ENCODE results near the gene AKAP1.

AKAP1 gene

GRCh38 chr17:57068707-57069106 is 16.3 kb upstream of the AKAP1 start:
- no peak for DNase-seq (ENCODE audit: insufficient read length, low spot score)
- TF ChIP-seq POLR2AphosphoS5 (IDR thresholded peaks at IDR 0.05; ENCODE audit: low read depth, low read length), result no peak
- no peak for FAIRE-seq

GRCh38 chr17:57071991-57072944 is 12.8 kb upstream of the AKAP1 start:
- no peak for DNase-seq (ENCODE audit: insufficient read length, low spot score)
- FAIRE-seq, result no peak
- TF ChIP-seq PAX5 (IDR thresholded peaks at IDR 0.05; ENCODE audit: insufficient read depth, low read length, severe bottlenecking), result no peak
- TF ChIP-seq TAF1 (IDR thresholded peaks at IDR 0.05; ENCODE audit: low read depth, low read length), result no peak
- no peak for TF ChIP-seq SPI1 (IDR thresholded peaks at IDR 0.05; ENCODE audit: low read depth, low read length)
- no peak for TF ChIP-seq POLR2AphosphoS5 (IDR thresholded peaks at IDR 0.05; ENCODE audit: low read depth, low read length)
- TF ChIP-seq POLR2A (IDR thresholded peaks at IDR 0.05; ENCODE audit: low read depth, low read length), result no peak
- no peak for TF ChIP-seq POU2F2 (IDR thresholded peaks at IDR 0.05; ENCODE audit: low read depth, low read length)

GRCh38 chr17:57073626-57074025 is 11.4 kb upstream of the AKAP1 start:
- TF ChIP-seq POLR2A (IDR thresholded peaks at IDR 0.05; ENCODE audit: low read depth, low read length) (no peak), POLR2AphosphoS5 (IDR thresholded peaks at IDR 0.05; ENCODE audit: low read depth, low read length) (no peak), TAF1 (IDR thresholded peaks at IDR 0.05; ENCODE audit: low read depth, low read length) (no peak), SPI1 (IDR thresholded peaks at IDR 0.05; ENCODE audit: low read depth, low read length) (no peak), POU2F2 (IDR thresholded peaks at IDR 0.05; ENCODE audit: low read depth, low read length) (no peak), PAX5 (IDR thresholded peaks at IDR 0.05; ENCODE audit: insufficient read depth, low read length, severe bottlenecking) (no peak)
- DNase-seq (ENCODE audit: insufficient read length, low spot score), result no peak
- no peak for FAIRE-seq

- DNase-seq (ENCODE audit: insufficient read length, low spot score) (no peak), FAIRE-seq (peak; percentile 63)
- TF ChIP-seq POLR2A (IDR thresholded peaks at IDR 0.05; ENCODE audit: low read depth, low read length) (no peak), POLR2AphosphoS5 (IDR thresholded peaks at IDR 0.05; ENCODE audit: low read depth, low read length) (no peak), SPI1 (IDR thresholded peaks at IDR 0.05; ENCODE audit: low read depth, low read length) (no peak), POU2F2 (IDR thresholded peaks at IDR 0.05; ENCODE audit: low read depth, low read length) (no peak), PAX5 (IDR thresholded peaks at IDR 0.05; ENCODE audit: insufficient read depth, low read length, severe bottlenecking) (no peak), TAF1 (IDR thresholded peaks at IDR 0.05; ENCODE audit: low read depth, low read length) (no peak)
Observed at GRCh38 chr17:57075193-57075592, 9.9 kb upstream of the AKAP1 start.

GRCh38 chr17:57075785-57076184 is 9.3 kb upstream of the AKAP1 start:
- FAIRE-seq (no peak), DNase-seq (ENCODE audit: insufficient read length, low spot score) (no peak)
- no peak for TF ChIP-seq SPI1 (IDR thresholded peaks at IDR 0.05; ENCODE audit: low read depth, low read length)
- TF ChIP-seq POLR2AphosphoS5 (IDR thresholded peaks at IDR 0.05; ENCODE audit: low read depth, low read length), result no peak
- TF ChIP-seq PAX5 (IDR thresholded peaks at IDR 0.05; ENCODE audit: insufficient read depth, low read length, severe bottlenecking), result no peak
- TF ChIP-seq TAF1 (IDR thresholded peaks at IDR 0.05; ENCODE audit: low read depth, low read length), result no peak
- no peak for TF ChIP-seq POU2F2 (IDR thresholded peaks at IDR 0.05; ENCODE audit: low read depth, low read length)

GRCh38 chr17:57077000-57077399 is 8.0 kb upstream of the AKAP1 start:
- TF ChIP-seq POLR2A (IDR thresholded peaks at IDR 0.05; ENCODE audit: low read depth, low read length) (no peak), TAF1 (IDR thresholded peaks at IDR 0.05; ENCODE audit: low read depth, low read length) (no peak), SPI1 (IDR thresholded peaks at IDR 0.05; ENCODE audit: low read depth, low read length) (no peak), POLR2AphosphoS5 (IDR thresholded peaks at IDR 0.05; ENCODE audit: low read depth, low read length) (no peak), POU2F2 (IDR thresholded peaks at IDR 0.05; ENCODE audit: low read depth, low read length) (peak; percentile 20; the same call in 1 of the 2 replicates), PAX5 (IDR thresholded peaks at IDR 0.05; ENCODE audit: insufficient read depth, low read length, severe bottlenecking) (no peak)
- peak; percentile 23 for FAIRE-seq
- DNase-seq (ENCODE audit: insufficient read length, low spot score), result no peak

GRCh38 chr17:57078274-57078673 is 6.8 kb upstream of the AKAP1 start:
- TF ChIP-seq PAX5 (IDR thresholded peaks at IDR 0.05; ENCODE audit: insufficient read depth, low read length, severe bottlenecking) (no peak), POU2F2 (IDR thresholded peaks at IDR 0.05; ENCODE audit: low read depth, low read length) (no peak), SPI1 (IDR thresholded peaks at IDR 0.05; ENCODE audit: low read depth, low read length) (no peak), POLR2AphosphoS5 (IDR thresholded peaks at IDR 0.05; ENCODE audit: low read depth, low read length) (no peak), TAF1 (IDR thresholded peaks at IDR 0.05; ENCODE audit: low read depth, low read length) (no peak), POLR2A (IDR thresholded peaks at IDR 0.05; ENCODE audit: low read depth, low read length) (no peak)
- FAIRE-seq (no peak), DNase-seq (ENCODE audit: insufficient read length, low spot score) (no peak)

- DNase-seq (ENCODE audit: insufficient read length, low spot score) (no peak), FAIRE-seq (no peak)
- TF ChIP-seq TAF1 (IDR thresholded peaks at IDR 0.05; ENCODE audit: low read depth, low read length) (no peak), SPI1 (IDR thresholded peaks at IDR 0.05; ENCODE audit: low read depth, low read length) (no peak), POLR2A (IDR thresholded peaks at IDR 0.05; ENCODE audit: low read depth, low read length) (no peak), POLR2AphosphoS5 (IDR thresholded peaks at IDR 0.05; ENCODE audit: low read depth, low read length) (no peak), PAX5 (IDR thresholded peaks at IDR 0.05; ENCODE audit: insufficient read depth, low read length, severe bottlenecking) (no peak), POU2F2 (IDR thresholded peaks at IDR 0.05; ENCODE audit: low read depth, low read length) (no peak)
Observed at GRCh38 chr17:57080718-57081117, 4.3 kb upstream of the AKAP1 start.

- DNase-seq (ENCODE audit: insufficient read length, low spot score), result no peak
- TF ChIP-seq POLR2AphosphoS5 (IDR thresholded peaks at IDR 0.05; ENCODE audit: low read depth, low read length) (no peak), POLR2A (IDR thresholded peaks at IDR 0.05; ENCODE audit: low read depth, low read length) (no peak), TAF1 (IDR thresholded peaks at IDR 0.05; ENCODE audit: low read depth, low read length) (no peak), POU2F2 (IDR thresholded peaks at IDR 0.05; ENCODE audit: low read depth, low read length) (no peak), PAX5 (IDR thresholded peaks at IDR 0.05; ENCODE audit: insufficient read depth, low read length, severe bottlenecking) (no peak), SPI1 (IDR thresholded peaks at IDR 0.05; ENCODE audit: low read depth, low read length) (no peak)
- FAIRE-seq, result no peak
Observed at GRCh38 chr17:57082441-57082840, 2.6 kb upstream of the AKAP1 start.
